Measurements from ENCODE around the gene HSPA1B. TPM values are rescaled to one million over a fixed set of nuclear protein-coding genes. Genes with fewer than 3 reads are reported as not detected.

HSPA1B gene
- total RNA-seq, 1 donor from 2014 or later: 83.9 TPM

GRCh38 chr6:31876357-31876756, 48.8 kb downstream of the HSPA1B start:
- intact Hi-C loops (cut with micrococcal nuclease): no loop called here

DNA sequence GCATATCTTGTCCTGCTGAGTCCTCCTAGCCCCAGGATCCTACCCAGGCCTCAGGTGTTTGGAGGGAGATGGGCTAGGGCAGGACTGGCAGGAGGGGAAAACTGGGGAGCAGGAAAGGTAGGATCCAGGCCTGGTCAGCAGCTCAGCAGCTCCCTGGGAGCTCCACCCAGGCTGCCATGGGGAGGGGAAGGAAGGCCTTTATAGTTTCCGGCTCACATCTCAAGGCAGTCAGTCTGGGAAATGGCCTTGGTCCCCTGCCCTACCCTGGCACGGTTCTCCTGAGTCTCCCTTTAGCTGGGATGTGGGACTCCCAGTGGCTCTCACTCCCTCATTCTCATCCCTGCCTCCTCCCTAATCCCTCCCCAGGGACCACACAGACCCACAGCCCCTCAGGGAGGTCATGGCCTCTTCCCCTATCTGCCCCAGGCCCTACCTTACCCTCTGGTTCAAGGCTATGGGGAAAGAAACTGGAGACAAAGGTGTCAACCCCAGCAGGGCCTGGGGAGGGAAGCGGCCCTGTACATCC, 49.6 kb downstream of the HSPA1B start:
- intact Hi-C loops (cut with micrococcal nuclease): no loop called here

DNA sequence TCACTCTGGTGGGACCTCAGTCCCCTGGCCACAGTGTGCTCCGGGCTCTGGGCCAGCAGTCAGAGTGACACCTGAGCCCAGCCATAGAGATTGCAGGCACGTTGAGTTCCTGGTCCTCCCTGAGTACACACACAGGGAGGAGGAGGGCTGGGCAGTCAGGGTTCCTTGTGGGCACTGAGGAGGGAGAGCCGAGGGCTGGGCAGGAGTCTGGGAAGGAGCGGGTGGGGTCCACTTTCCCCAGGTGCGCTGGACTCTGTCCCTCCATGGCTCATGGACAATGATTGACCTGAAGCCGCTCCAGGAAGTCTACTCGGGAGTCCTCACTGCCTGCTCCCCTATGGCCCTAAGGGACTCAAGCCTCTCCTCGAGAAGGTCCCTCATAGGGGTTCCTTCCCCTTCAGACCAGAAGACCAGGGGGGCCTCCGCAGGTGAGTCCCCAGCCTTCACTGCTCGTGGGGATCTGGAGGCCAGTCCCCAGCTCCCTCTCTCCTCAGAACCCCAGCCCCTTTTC, 50.2 kb downstream of the HSPA1B start:
- intact Hi-C loops (cut with micrococcal nuclease): no loop called here

DNA sequence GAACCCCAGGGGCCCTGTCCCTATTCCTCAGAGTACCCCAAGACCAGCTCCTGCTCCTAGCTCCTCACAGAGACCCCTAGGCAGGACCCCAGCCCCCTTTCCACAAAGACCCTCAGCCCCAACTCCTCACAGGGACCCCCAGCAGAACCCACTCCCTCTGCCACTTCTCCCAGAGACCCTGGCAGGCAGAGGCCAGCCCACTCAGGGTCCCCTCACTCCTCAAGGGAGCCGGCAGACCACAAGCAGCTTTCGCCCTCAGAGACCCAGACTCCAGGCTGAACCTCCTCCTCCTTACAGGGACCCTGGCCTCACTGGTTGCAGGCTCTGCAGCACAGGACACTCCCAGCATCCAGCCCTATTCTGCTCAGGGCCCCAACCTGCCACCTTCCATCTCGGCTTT, 50.7 kb downstream of the HSPA1B start:
- intact Hi-C loops (cut with micrococcal nuclease): no loop called here

DNA sequence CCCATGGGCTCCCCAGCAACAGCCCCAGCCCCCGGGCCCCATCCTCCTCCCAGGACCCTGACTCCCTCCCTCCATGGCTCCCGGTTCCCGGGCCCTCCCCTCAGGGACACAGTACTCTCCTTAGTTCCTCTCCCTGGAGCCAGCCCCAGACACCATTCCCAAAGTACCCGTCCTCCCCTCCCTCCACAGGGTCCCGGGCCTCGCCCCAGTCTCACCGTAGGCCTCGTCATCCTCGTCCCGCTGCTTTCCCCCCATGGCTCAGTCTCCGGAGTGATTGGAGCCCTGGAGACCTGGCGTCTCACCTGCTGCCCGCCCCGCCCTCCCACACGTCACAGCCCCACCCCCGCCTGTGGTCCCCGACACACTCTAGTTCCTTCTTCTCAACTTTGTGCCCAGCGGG, 51.2 kb downstream of the HSPA1B start, which contains the start of gene SLC44A4:
Gene SLC44A4, minus strand, starts transcription at position 272 of the 400 bp plus-strand sequence. Its CDS starts 17 bp downstream, at position 255.
- intact Hi-C loops (cut with micrococcal nuclease): no loop called here

GRCh38 chr6:31879143-31879542, 51.6 kb downstream of the HSPA1B start:
- intact Hi-C loops (cut with micrococcal nuclease): no loop called here

Other genes starting within 250 kb of the HSPA1B start
- gene LTB, start 245.3 kb upstream of the HSPA1B start, total RNA-seq: 767 and 782 TPM in 2 replicates
- 29.8 and 33.1 TPM in 2 replicates for gene LST1, start 241.5 kb upstream of the HSPA1B start, total RNA-seq
- gene NCR3, start 234.7 kb upstream of the HSPA1B start, total RNA-seq: 72.4 and 75.5 TPM in 2 replicates
- gene AIF1, start 212.5 kb upstream of the HSPA1B start, total RNA-seq: 67.9 and 70.2 TPM in 2 replicates
- gene PRRC2A, start 207.0 kb upstream of the HSPA1B start, total RNA-seq: 236 and 240 TPM in 2 replicates
- gene BAG6, start 175.1 kb upstream of the HSPA1B start, total RNA-seq: 266 and 270 TPM in 2 replicates
- gene APOM, start 171.8 kb upstream of the HSPA1B start, total RNA-seq: 3.0 TPM in 2 replicates
- gene C6orf47, start 167.0 kb upstream of the HSPA1B start, total RNA-seq: 20.8 and 21.6 TPM in 2 replicates
- 29.2 and 31.4 TPM in 2 replicates for gene GPANK1, start 162.7 kb upstream of the HSPA1B start, total RNA-seq
- 220 and 229 TPM in 2 replicates for gene CSNK2B, start 161.7 kb upstream of the HSPA1B start, total RNA-seq
- 27.9 and 32.1 TPM in 2 replicates for gene LY6G5B, start 157.8 kb upstream of the HSPA1B start, total RNA-seq
- 4.2 and 5.4 TPM in 2 replicates for gene LY6G5C, start 146.7 kb upstream of the HSPA1B start, total RNA-seq
- 53.8 and 54.9 TPM in 2 replicates for gene ABHD16A, start 124.4 kb upstream of the HSPA1B start, total RNA-seq
- 0.34 TPM in 1 of 2 replicates, not detected in the other for gene LY6G6F, start 120.9 kb upstream of the HSPA1B start, total RNA-seq
- not detected in 2 replicates for gene LY6G6D, start 112.4 kb upstream of the HSPA1B start, total RNA-seq
- 0.25 TPM in 1 of 2 replicates, not detected in the other for gene LY6G6C, start 106.0 kb upstream of the HSPA1B start, total RNA-seq
- not detected in 2 replicates for gene MPIG6B, start 104.4 kb upstream of the HSPA1B start, total RNA-seq
- 12.2 and 15.5 TPM in 2 replicates for gene DDAH2, start 98.4 kb upstream of the HSPA1B start, total RNA-seq
- 590 and 596 TPM in 2 replicates for gene CLIC1, start 91.2 kb upstream of the HSPA1B start, total RNA-seq
- 75.2 and 76.5 TPM in 2 replicates for gene MSH5, start 87.7 kb upstream of the HSPA1B start, total RNA-seq
- gene SAPCD1, start 65.1 kb upstream of the HSPA1B start, total RNA-seq: 16.6 and 20.2 TPM in 2 replicates
- 4.6 and 4.9 TPM in 2 replicates for gene VWA7, start 50.4 kb upstream of the HSPA1B start, total RNA-seq
- gene VARS1, start 32.0 kb upstream of the HSPA1B start, total RNA-seq: 124 TPM in 2 replicates
- gene LSM2, start 20.8 kb upstream of the HSPA1B start, total RNA-seq: 101 and 104 TPM in 2 replicates
- 2.6 and 2.8 TPM in 2 replicates for gene HSPA1L, start 12.5 kb upstream of the HSPA1B start, total RNA-seq
- 117 and 120 TPM in 2 replicates for gene HSPA1A, start 12.2 kb upstream of the HSPA1B start, total RNA-seq
- gene NEU1, start 35.1 kb downstream of the HSPA1B start, total RNA-seq: 14.6 and 15.4 TPM in 2 replicates
- gene SLC44A4, start 51.3 kb downstream of the HSPA1B start, total RNA-seq: not detected in 2 replicates
- 70.9 and 73.1 TPM in 2 replicates for gene EHMT2, start 70.0 kb downstream of the HSPA1B start, total RNA-seq
- 2.8 TPM in 2 replicates for gene ZBTB12, start 74.3 kb downstream of the HSPA1B start, total RNA-seq
- 0.64 and 1.5 TPM in 2 replicates for gene C2, start 100.0 kb downstream of the HSPA1B start, total RNA-seq
- not detected in 2 replicates for gene CFB, start 118.4 kb downstream of the HSPA1B start, total RNA-seq
- 75.4 and 75.8 TPM in 2 replicates for gene NELFE, start 131.2 kb downstream of the HSPA1B start, total RNA-seq
- 77.1 and 86.5 TPM in 2 replicates for gene SKIC2, start 131.4 kb downstream of the HSPA1B start, total RNA-seq
- gene DXO, start 144.4 kb downstream of the HSPA1B start, total RNA-seq: 17.3 and 18.8 TPM in 2 replicates
- gene C4A, start 154.3 kb downstream of the HSPA1B start, total RNA-seq: 3.2 and 5.2 TPM in 2 replicates
- 3.5 and 4.6 TPM in 2 replicates for gene C4B, start 187.1 kb downstream of the HSPA1B start, total RNA-seq
- gene CYP21A2, start 210.7 kb downstream of the HSPA1B start, total RNA-seq: 0.59 TPM in 2 replicates

All from T-helper 2 cell treated with Interferon-gamma antibody and Interleukin-4, amounts not matched to agents 100 ng/mL and 5 ng/mL, for 36 hours (primary cell).